ENCODE results near the gene LGR6. TPM values are rescaled to one million over a fixed set of nuclear protein-coding genes. Genes with fewer than 3 reads are reported as not detected.

Gene LGR6
- total and polyA plus RNA-seq, 2 of the 8 experiments (the other 6 are each of a cell fraction or from before 2014, with no cell fraction given): 0.50 to 1.0 TPM

DNA sequence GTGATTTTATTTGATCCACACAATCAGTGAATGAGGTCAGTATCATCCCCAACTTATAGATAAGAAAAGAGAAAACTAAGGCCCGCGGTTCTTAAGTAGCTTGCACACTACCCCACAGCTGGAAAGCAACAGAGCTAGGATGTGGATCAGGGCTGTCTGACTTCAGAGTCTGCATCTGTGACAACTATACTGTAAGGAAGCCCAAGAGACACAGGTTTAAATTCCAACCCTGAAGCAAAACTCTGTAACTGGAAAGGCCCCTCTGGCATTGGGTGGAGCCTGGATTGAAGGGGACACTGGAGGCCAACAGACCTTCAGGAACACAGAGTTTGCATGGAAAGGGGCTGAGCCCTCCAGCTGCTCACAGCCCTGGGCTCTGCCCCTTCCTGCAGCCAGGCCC, 40.2 kb downstream of the LGR6 start (continued):
- TF ChIP-seq CHD7 (IDR thresholded peaks at IDR 0.05; ENCODE audit: insufficient replicate concordance, low read length) (no peak), MAX (IDR thresholded peaks at IDR 0.05) (no peak), JUN (IDR thresholded peaks at IDR 0.05; ENCODE audit: low read depth, low read length) (no peak)
